Right lobe of liver (tissue), 6 donors: ENCODE results near the gene NOS1AP. TPM values are rescaled to one million over a fixed set of nuclear protein-coding genes. Genes with fewer than 3 reads are reported as not detected.

ENCODE experiments used
- ATAC-seq, 4 donors: fragments of 200-7000 bp; cut with Tn5 transposase; one replicate each; pipeline ENCODE4 v1.9.1; 2020; ENCODE audit warnings: mild to moderate bottlenecking in 4 of 4, moderate library complexity in 4 of 4
- DNase-seq, 3 donors: peaks; one replicate each; pipeline ENCODE4 v3.0.0-alpha.2; 2020
- H3K27ac ChIP-seq, 3 donors: fragments of 200-600 bp; one replicate each; pipeline ENCODE4 v1.8.0; 2022
- H3K27me3 ChIP-seq, 2 donors: fragments of 200-600 bp; one replicate each; pipeline ENCODE4 v1.8.0; 2022
- H3K36me3 ChIP-seq, 4 donors: fragments of 200-600 bp; sonication (generic) in 1 of 4; one replicate each; pipeline versions ENCODE4 v1.5.1 to v1.8.0; 2017 to 2022; ENCODE audit warnings: control low read depth in 1 of 4
- H3K4me1 ChIP-seq, 4 donors: fragments of 200-600 bp; sonication (generic) in 1 of 4; one replicate each; pipeline versions ENCODE4 v1.5.1 to v1.8.0; 2017 to 2022; ENCODE audit warnings: control low read depth in 1 of 4
- H3K4me3 ChIP-seq, 3 donors: fragments of 200-600 bp; one replicate each; pipeline ENCODE4 v1.8.0; 2022
- H3K9me3 ChIP-seq, 4 donors: fragments of 200-600 bp; sonication (generic) in 1 of 4; one replicate each; pipeline versions ENCODE4 v1.5.1 to v1.8.0; 2017 to 2022; ENCODE audit warnings: control low read depth in 1 of 4
- POLR2A ChIP-seq: fragments of 450-650 bp; IDR thresholded peaks from one replicate; pipeline ENCODE4 v1.6.1; 2017; ENCODE audit warnings: antibody characterized with exemption, mild to moderate bottlenecking
- WGBS: methylation state at CpG from one replicate; pipeline ENCODE4 v1.1.6; 2018; ENCODE audit warnings: low coverage, low lambda C conversion rate; ENCODE audit not compliant: insufficient coverage; ENCODE audit errors: missing lambda C conversion rate; 5-methylcytosine and 5-hydroxymethylcytosine counted together
- intact Hi-C, 2 donors: fragments of 100-400 bp; cut with DNase I; formaldehyde crosslinking; loops; one replicate each; pipeline versions ENCODE4 v1.11.2 to v1.14.1; 2022
- total RNA-seq, 6 experiments: library from RNA; depleted of rRNA in 2 of 6; stranded (reverse); fragments of >200 nt in 2 of 6; fragmentation: NEBNext Ultra II Directional in 3 of 6; extraction: Animal tissue kit (Norgen Biotek cat#: 25700) in 3 of 6; gene quantifications; one replicate each; pipeline versions ENCODE4 v1.1.0 to v1.2.4, GENCODE V29; 2016 to 2023
- TF ChIP-seq, protein P1 (sequence below), 4 donors: fragments of 200-600 bp in 3 of 4; fragments of 450-650 bp in 1 of 4; IDR thresholded peaks; one replicate each; pipeline versions ENCODE4 v1.5.1 to v1.8.0; 2016 to 2022; ENCODE audit warnings: antibody characterized with exemption in 4 of 4, mild to moderate bottlenecking in 2 of 4
- donor health status: DM: no; HTN: yes; CAD: no.
- donor health status: DM: no; HTN: no; CAD: no.
- donor health status: DM: no; HTN: no; CAD: no.
- donor health status: DM: no; HTN: yes; CAD: no.
- donor health status: DM: no; HTN: yes; CAD: no.

Gene NOS1AP
- total RNA-seq, 6 experiments from 2014 or later, result 4.7 to 24.8 (median 11.6) TPM

DNA sequence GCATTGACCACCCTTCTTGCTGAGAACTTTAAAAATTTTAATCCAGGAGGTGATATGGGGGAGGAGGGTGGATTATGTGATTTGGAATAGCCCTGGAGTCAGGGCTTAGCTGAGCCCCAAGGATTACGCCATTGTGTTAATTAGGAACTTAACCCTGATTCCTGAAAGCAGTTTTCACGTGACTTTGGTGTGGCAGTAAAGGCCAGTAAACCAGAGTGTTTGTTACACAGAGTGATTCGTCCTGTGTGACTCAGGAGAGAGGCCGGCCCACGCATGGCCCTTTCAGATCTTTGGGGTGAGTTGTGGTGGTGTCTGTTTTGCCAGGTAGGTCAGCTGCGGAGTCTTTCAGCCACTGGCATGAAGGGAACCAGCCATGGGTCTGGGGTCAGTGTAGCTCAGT is 107.6 kb downstream of the NOS1AP start:
- WGBS, result 36% methylated on average over 5 of the region's 6 CpGs
- intact Hi-C loops, result no loop called here

DNA sequence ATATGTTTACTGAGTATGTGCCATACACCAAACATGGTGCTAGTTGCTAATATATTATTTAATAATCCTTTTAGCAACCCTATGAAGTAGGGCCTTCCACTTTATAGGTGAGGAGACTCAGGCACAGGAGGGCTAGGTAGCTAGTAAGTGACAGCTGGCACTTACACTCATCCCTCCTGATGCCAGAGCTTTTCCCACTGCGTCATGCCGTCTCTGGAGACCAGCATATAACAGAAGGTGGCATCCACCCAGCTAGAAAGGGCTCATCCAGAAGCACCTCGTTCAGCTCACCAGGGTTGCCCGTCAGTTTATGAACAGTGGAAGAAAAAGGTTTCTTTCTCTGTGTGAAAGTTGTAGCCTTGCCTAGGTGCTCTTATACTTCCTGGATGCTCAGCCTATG is 108.9 kb downstream of the NOS1AP start:
- no peak for ATAC-seq
- peaks cover 0 to 3% (median 0%) of the 10 kb centered on the region in 4 donors for H3K4me1 ChIP-seq
- H3K27ac ChIP-seq, result no peak overlapping the region
- no peaks in the 10 kb centered on the region for H3K9me3 ChIP-seq
- no peaks in the 10 kb centered on the region for H3K27me3 ChIP-seq
- H3K36me3 ChIP-seq, result no peaks in the 10 kb centered on the region
- intact Hi-C loops, result no loop called here
- H3K4me3 ChIP-seq, result no peak overlapping the region
- TF ChIP-seq, protein P1, sequence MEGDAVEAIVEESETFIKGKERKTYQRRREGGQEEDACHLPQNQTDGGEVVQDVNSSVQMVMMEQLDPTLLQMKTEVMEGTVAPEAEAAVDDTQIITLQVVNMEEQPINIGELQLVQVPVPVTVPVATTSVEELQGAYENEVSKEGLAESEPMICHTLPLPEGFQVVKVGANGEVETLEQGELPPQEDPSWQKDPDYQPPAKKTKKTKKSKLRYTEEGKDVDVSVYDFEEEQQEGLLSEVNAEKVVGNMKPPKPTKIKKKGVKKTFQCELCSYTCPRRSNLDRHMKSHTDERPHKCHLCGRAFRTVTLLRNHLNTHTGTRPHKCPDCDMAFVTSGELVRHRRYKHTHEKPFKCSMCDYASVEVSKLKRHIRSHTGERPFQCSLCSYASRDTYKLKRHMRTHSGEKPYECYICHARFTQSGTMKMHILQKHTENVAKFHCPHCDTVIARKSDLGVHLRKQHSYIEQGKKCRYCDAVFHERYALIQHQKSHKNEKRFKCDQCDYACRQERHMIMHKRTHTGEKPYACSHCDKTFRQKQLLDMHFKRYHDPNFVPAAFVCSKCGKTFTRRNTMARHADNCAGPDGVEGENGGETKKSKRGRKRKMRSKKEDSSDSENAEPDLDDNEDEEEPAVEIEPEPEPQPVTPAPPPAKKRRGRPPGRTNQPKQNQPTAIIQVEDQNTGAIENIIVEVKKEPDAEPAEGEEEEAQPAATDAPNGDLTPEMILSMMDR (IDR thresholded peaks at IDR 0.05), result no peak
- no peak for TF ChIP-seq POLR2A
- WGBS, result 63% methylated on average over 2 of the region's 4 CpGs
- DNase-seq, result no peak

More for the DNA sequence above, 107.6 kb downstream of the NOS1AP start:
- DNase-seq, result no peak
- Histone ChIP-seq H3K36me3 (no peaks in the 10 kb centered on the region), H3K27ac (no peak overlapping the region), H3K9me3 (no peaks in the 10 kb centered on the region), H3K4me3 (no peak overlapping the region), H3K27me3 (no peaks in the 10 kb centered on the region), H3K4me1 (peaks cover 0 to 5% (median 2%) of the 10 kb centered on the region in 4 donors)
- TF ChIP-seq, protein P1 (IDR thresholded peaks at IDR 0.05), result no peak
- TF ChIP-seq POLR2A, result no peak
- peak; percentile 50 to 72 (median 54) for ATAC-seq

DNA sequence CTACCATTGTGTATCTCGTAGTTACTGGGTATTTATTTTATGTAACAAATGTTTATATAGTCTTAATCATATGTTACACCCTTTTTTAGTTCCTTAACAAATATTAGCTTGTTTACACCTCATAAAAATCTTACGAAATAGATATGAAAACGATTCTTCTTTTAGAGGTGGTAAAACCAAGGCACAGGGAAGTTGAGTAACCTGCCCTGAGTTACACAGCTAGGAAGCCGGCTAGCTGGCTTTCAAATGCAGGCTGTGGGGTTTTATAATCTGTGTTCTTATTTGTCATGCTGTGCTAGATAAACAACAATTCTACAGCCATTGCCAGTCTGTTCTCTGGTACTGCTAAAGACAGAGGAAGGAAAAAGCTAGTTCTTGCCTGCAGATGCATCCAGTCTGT is 109.6 kb downstream of the NOS1AP start:
- ATAC-seq, result peak; percentile 46 to 80 (median 54)
- intact Hi-C loops, result no loop called here
- H3K27ac ChIP-seq, result no peak overlapping the region
- no peaks in the 10 kb centered on the region for H3K27me3 ChIP-seq
- H3K4me1 ChIP-seq, result peaks cover 0 to 3% (median 0%) of the 10 kb centered on the region in 4 donors
- 50% methylated on average over 4 of the region's 4 CpGs for WGBS
- no peaks in the 10 kb centered on the region for H3K36me3 ChIP-seq
- no peaks in the 10 kb centered on the region for H3K9me3 ChIP-seq
- DNase-seq, result no peak
- TF ChIP-seq, protein P1 (IDR thresholded peaks at IDR 0.05), result no peak
- TF ChIP-seq POLR2A, result no peak
- no peak overlapping the region for H3K4me3 ChIP-seq

DNA sequence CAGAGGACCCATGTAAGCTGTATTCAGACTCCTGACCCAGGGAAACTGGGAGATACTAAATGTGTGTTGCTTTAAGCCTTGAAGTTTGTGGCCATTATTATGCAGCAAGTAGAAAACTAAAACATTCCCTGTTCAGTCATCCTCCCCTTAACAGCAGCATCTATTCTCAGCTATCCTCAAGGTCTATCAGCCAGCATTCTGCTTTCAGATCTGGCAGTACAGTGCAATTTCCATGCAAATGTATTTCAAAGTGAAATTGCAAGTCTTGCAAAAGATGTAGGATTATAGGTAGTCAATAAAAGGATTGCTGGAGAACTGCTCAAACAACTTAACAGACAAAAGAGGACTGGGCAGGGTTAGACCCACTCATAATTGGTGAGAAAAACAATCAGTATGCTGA is 111.3 kb downstream of the NOS1AP start:
- DNase-seq (no peak), ATAC-seq (no peak)
- TF ChIP-seq POLR2A, result no peak
- TF ChIP-seq, protein P1 (IDR thresholded peaks at IDR 0.05), result no peak
- Histone ChIP-seq H3K9me3 (no peaks in the 10 kb centered on the region), H3K4me1 (peaks cover 0 to 13% (median 2%) of the 10 kb centered on the region in 4 donors), H3K27me3 (no peaks in the 10 kb centered on the region), H3K36me3 (no peaks in the 10 kb centered on the region), H3K27ac (no peak overlapping the region), H3K4me3 (no peak overlapping the region)
- intact Hi-C loops, result no loop called here

DNA sequence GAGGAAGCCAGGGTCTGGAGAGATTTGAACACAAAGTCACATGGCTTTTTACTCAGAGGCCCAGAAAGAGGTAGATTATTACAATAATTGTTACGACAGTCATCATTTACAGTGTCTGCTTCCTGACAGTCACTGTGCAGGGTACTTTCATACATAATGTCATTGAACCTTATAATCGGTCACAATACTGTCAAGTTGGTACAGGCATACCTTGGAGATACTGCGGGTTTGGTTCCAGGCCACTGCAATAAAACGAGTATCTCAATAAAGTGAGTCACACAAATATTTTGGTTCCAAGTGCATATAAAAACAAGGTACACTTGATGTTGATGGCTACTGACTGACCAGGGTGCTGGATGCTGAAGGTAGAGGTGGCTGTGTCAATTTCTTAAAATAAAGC is 112.6 kb downstream of the NOS1AP start:
- no peak for TF ChIP-seq POLR2A
- Histone ChIP-seq H3K4me3 (no peak overlapping the region), H3K9me3 (no peaks in the 10 kb centered on the region), H3K27ac (no peak overlapping the region), H3K4me1 (peaks cover 0 to 13% (median 2%) of the 10 kb centered on the region in 4 donors), H3K27me3 (no peaks in the 10 kb centered on the region), H3K36me3 (no peaks in the 10 kb centered on the region)
- WGBS, result 70% methylated on average over 4 of the region's 4 CpGs
- intact Hi-C loops, result no loop called here
- ATAC-seq, result no peak
- DNase-seq, result no peak
